HepG2 (cell line): ENCODE data around the gene CFAP97D1.

ENCODE experiments used
- ATF7-NPFF ChIP-seq: sonication (generic); formaldehyde crosslinking; IDR thresholded peaks from 2 replicates; pipeline ENCODE4 v1.8.1; 2023; ENCODE audit warnings: mild to moderate bottlenecking, low read depth, missing genetic modification reagents, moderate library complexity
- ATM ChIP-seq: fragments of 450-650 bp; IDR thresholded peaks from 2 replicates; pipeline ENCODE4 v1.7.1; 2017; ENCODE audit warnings: mild to moderate bottlenecking, borderline replicate concordance
- HOXA9 ChIP-seq: sonication (generic); formaldehyde crosslinking; IDR thresholded peaks from 2 replicates; pipeline ENCODE4 v1.8.1; 2022; ENCODE audit warnings: missing genetic modification reagents, mild to moderate bottlenecking, moderate library complexity, borderline replicate concordance
- JUN ChIP-seq: sonication (generic); formaldehyde crosslinking; IDR thresholded peaks from 2 replicates; pipeline ENCODE4 v1.4.0; 2020; ENCODE audit warnings: mild to moderate bottlenecking, missing genetic modification reagents
- NR1H2 ChIP-seq: sonication (generic); formaldehyde crosslinking; IDR thresholded peaks from 2 replicates; pipeline ENCODE4 v1.8.1; 2022; ENCODE audit warnings: low read depth, missing genetic modification reagents, borderline replicate concordance
- TAF1 ChIP-seq: sonication (generic); formaldehyde crosslinking; IDR thresholded peaks from 2 replicates; pipeline ENCODE4 v1.4.0; 2020; ENCODE audit warnings: missing genetic modification reagents
- TF ChIP-seq, protein P1 (sequence below): sonication (generic); formaldehyde crosslinking; IDR thresholded peaks from 2 replicates; pipeline ENCODE4 v1.5.0; 2020; ENCODE audit warnings: mild to moderate bottlenecking, low read depth, missing genetic modification reagents, borderline replicate concordance
- TF ChIP-seq, protein P2 (sequence below): sonication (generic); formaldehyde crosslinking; IDR thresholded peaks from 2 replicates; pipeline ENCODE4 v1.5.0; 2020; ENCODE audit warnings: mild to moderate bottlenecking, missing genetic modification reagents, moderate library complexity

DNA sequence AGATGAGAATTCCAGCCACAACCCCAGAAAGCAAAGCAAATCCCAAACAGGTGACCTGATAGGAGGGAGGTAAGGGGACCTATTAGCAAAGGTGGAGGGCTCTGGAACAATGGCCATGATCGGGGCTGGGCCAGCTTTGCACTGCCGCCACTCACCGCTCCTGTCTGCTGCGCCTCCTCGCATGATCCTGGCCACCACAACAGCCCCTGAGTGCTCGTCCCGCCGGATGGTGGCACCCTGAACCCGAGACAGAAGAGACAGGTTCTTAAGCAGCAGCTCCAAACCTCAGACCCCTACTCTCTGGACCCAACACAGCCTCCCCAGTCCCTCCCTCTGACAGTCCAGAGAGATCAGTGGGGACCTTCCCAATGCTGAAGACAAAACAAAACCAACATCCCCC lies 47.4 kb downstream of the CFAP97D1 start:
- TF ChIP-seq, protein P1, sequence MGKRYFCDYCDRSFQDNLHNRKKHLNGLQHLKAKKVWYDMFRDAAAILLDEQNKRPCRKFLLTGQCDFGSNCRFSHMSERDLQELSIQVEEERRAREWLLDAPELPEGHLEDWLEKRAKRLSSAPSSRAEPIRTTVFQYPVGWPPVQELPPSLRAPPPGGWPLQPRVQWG, result no peak
- no peak for TF ChIP-seq TAF1 (CRISPR knock-in tag)
- no peak for TF ChIP-seq NR1H2 (CRISPR knock-in tag)
- TF ChIP-seq, protein P2, sequence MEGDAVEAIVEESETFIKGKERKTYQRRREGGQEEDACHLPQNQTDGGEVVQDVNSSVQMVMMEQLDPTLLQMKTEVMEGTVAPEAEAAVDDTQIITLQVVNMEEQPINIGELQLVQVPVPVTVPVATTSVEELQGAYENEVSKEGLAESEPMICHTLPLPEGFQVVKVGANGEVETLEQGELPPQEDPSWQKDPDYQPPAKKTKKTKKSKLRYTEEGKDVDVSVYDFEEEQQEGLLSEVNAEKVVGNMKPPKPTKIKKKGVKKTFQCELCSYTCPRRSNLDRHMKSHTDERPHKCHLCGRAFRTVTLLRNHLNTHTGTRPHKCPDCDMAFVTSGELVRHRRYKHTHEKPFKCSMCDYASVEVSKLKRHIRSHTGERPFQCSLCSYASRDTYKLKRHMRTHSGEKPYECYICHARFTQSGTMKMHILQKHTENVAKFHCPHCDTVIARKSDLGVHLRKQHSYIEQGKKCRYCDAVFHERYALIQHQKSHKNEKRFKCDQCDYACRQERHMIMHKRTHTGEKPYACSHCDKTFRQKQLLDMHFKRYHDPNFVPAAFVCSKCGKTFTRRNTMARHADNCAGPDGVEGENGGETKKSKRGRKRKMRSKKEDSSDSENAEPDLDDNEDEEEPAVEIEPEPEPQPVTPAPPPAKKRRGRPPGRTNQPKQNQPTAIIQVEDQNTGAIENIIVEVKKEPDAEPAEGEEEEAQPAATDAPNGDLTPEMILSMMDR (CRISPR knock-in tag), result no peak
- TF ChIP-seq ATM, result no peak
- no peak for TF ChIP-seq ATF7-NPFF (CRISPR knock-in tag)
- no peak for TF ChIP-seq HOXA9 (CRISPR knock-in tag)
- no peak for TF ChIP-seq JUN (CRISPR knock-in tag)
